GM12891 (cell line): Measurements from ENCODE around the gene RNF213.
A peak's percentile ranks its signal among the peaks of the same experiment; 100 is the strongest.

Source experiments
- DNase-seq: peaks from one replicate; pipeline ENCODE4 v3.0.0; 2011; ENCODE audit warnings: low spot score; ENCODE audit not compliant: insufficient read length
- FAIRE-seq: peaks from 2 replicates; lab custom pipeline; 2011; peaks lifted over from hg19 to GRCh38; lab: Jason Lieb, UNC
- PAX5 ChIP-seq: IDR thresholded peaks from 2 replicates; pipeline ENCODE4 v1.6.1; 2011; ENCODE audit warnings: low read length, moderate library complexity, mild to moderate bottlenecking; ENCODE audit not compliant: insufficient read depth, severe bottlenecking
- POLR2A ChIP-seq: IDR thresholded peaks from 2 replicates; pipeline ENCODE4 v1.6.1; 2011; ENCODE audit warnings: low read depth, low read length, control low read depth
- POLR2AphosphoS5 ChIP-seq: IDR thresholded peaks from 2 replicates; pipeline ENCODE4 v1.6.1; 2011; ENCODE audit warnings: low read depth, low read length, control low read depth
- POU2F2 ChIP-seq: IDR thresholded peaks from 2 replicates; pipeline ENCODE4 v1.6.1; 2011; ENCODE audit warnings: low read depth, mild to moderate bottlenecking, control low read depth, low read length, moderate library complexity
- SPI1 ChIP-seq: IDR thresholded peaks from 2 replicates; pipeline ENCODE4 v1.6.1; 2011; ENCODE audit warnings: low read depth, low read length, control low read depth
- TAF1 ChIP-seq: IDR thresholded peaks from 2 replicates; pipeline ENCODE4 v1.6.1; 2011; ENCODE audit warnings: low read depth, low read length, control low read depth

RNF213 gene

DNA sequence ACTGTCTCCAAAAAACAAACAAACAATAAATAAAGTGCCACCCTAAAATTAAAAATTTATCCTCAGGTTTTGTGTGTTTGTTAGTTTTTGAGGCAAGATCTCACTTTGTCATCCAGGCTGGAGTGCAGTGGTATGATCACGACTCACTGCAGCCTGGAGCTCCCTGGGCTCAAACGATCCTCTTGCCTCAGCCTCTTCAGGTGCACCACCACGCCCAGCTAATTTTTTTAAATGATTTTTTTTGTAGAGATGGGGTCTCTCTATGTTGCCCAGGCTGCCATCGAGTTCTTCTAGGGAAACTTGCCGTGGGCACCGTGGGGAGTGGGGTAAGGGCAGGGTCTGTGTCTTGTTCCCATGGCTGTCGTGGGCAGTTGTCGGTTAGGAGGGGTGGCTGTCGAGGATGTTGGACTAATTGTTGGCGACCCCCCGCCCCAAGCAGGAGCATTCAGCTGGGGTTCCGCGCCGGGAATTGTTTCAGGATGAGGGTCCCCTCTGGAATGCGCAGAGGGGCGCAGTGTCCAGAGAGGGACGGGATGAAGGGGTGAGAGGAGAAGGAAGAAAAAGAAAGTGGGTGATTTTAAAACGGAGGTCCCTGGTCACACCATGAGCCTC is 1.1 kb upstream of the RNF213 start:
- DNase-seq (no peak), FAIRE-seq (no peak)
- TF ChIP-seq TAF1 (no peak), POLR2A (no peak), PAX5 (no peak)

GRCh38 chr17:80260069-80260535 is 550 bp upstream of the RNF213 start:
- FAIRE-seq = no peak
- DNase-seq = peak; percentile 79
- no peak for TF ChIP-seq TAF1

- DNase-seq (no peak), FAIRE-seq (no peak)
- TF ChIP-seq TAF1 (no peak), POU2F2 (peak; percentile 34; the same call in 1 of the 2 replicates)
Measured at GRCh38 chr17:80261159-80261894, 675 bp downstream of the RNF213 start.

DNA sequence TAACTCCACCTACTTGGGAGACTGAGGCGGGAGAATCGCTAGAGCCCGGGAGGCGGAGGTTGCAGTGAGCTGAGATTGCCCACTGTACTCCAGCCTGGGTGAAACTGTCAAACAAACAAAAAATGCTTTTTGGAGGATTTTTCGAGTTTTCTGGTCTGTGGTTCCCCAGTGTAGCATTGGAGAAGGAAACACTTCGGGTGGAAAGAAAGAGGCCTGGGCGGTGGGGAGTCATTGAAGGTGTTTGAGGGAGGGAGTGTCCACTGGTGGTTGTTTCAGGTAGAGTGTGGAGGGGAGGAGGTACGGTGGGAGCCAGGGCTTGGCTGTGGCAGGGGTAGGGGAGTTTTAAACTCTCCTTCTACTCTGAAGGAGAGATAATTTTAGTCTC is 1.2 kb downstream of the RNF213 start:
- no peak for FAIRE-seq
- no peak for DNase-seq
- TF ChIP-seq POLR2AphosphoS5 (no peak), POU2F2 (no peak), TAF1 (no peak), SPI1 (no peak), PAX5 (no peak), POLR2A (no peak)

DNA sequence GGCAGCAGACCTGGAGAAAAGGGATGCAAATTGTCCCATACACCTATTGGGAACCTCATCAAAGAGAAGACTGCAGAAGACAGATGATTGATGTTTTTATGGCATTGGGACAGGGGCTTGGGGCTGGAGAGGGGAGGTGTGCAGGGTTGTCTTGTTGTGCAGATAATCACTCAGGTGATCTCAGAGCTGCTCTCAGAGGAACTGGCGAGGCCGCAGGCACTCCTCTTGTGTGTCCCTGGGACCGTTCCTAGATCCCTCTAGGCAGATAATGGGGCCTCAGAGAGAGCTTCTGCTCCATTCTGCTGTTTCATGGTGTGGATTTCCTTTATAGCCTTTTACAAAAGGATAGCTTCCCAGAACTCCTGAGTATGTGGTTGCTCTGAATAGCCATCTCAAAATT is 1.6 kb downstream of the RNF213 start:
- TF ChIP-seq SPI1 = no peak
- no peak for TF ChIP-seq POLR2A
- TF ChIP-seq TAF1 = no peak
- no peak for TF ChIP-seq PAX5
- TF ChIP-seq POU2F2 = no peak
- TF ChIP-seq POLR2AphosphoS5 = no peak
- FAIRE-seq = no peak
- DNase-seq = no peak

DNA sequence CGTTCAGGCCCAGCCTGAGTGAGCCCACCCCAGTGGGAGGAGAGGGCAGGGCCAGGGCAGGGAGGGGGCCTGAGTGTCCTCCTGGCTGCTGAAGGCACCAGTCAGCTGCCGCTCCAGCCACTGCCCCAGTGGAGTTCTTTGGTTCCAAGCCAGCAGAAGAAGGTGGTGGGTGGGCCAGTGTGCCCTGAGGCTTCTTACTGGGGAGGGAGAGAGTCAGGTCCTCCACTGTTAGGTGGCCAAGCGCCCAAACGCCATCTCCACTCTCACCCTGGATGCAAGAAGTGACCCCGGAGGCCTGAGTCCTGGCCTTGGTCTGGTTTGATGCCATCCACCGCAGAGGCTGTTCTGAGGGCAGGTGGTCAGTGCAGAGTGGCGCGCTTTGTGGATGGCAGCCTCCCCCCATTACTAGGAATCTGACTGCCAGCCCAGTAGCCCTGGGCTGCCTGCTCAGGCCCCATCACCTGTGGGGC is 2.2 kb downstream of the RNF213 start:
- FAIRE-seq (no peak), DNase-seq (no peak)
- TF ChIP-seq POLR2AphosphoS5 = no peak
- no peak for TF ChIP-seq TAF1
- TF ChIP-seq POLR2A = no peak
- TF ChIP-seq SPI1 = no peak
- TF ChIP-seq POU2F2 = no peak
- TF ChIP-seq PAX5 = no peak

DNA sequence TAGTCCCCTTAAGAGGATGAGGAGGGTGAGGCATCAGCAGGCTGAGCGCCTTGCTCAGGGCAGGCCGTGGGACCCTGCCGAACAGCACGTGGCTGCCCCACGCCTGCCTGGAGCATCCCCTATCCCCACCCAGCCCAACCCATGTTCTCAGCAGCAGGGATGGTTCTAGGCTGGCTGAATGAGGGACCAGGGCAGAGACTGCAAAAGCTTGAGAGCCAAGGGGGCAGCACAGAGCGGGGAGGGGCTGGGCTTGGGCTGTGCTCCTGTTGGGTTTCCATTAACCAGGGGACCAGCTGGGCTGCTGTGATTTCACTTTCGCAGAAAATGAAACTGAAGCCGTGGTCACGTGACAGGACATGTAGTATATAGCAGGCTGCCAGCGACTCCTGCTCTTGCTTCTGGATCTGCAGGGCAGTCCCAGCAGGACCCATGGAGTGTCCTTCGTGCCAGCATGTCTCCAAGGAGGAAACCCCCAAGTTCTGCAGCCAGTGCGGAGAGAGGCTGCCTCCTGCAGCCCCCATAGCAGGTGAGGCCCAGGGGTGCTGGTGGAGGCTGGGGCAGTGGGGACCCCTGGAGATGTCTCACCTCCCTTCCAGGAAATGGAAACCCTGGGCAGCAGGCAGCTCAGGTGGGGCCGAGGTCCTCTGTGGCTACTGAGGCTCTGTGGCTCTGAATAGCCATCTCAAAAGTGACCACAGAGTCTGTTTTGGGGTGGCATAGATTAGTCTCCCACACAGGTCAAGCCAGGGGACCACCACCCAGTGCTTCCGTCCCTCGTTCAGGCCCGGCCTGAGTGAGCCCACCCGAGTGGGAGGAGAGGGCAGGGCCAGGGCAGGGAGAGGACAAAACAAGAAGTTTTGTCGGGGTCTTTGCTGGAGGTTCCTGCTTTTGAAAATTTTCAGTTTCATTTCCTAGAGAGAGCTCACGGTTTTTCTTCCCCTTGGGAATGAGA is 2.9 kb downstream of the RNF213 start:
- FAIRE-seq = peak; percentile 95
- peak; percentile 80 for DNase-seq
- peak; percentile 68; the same call in 1 of the 2 replicates for TF ChIP-seq TAF1
- peak; percentile 79 for TF ChIP-seq POU2F2
- TF ChIP-seq SPI1 = no peak
- TF ChIP-seq POLR2AphosphoS5 = peak; percentile 97
- peak; percentile 97 for TF ChIP-seq POLR2A

- DNase-seq = no peak
- FAIRE-seq = peak; percentile 86
- TF ChIP-seq POLR2AphosphoS5 (0 out of 2 replicates have a peak, but pooled peaks have one; percentile 20), POLR2A (no peak)
Measured at GRCh38 chr17:80264205-80265075, 3.8 kb downstream of the RNF213 start.

DNA sequence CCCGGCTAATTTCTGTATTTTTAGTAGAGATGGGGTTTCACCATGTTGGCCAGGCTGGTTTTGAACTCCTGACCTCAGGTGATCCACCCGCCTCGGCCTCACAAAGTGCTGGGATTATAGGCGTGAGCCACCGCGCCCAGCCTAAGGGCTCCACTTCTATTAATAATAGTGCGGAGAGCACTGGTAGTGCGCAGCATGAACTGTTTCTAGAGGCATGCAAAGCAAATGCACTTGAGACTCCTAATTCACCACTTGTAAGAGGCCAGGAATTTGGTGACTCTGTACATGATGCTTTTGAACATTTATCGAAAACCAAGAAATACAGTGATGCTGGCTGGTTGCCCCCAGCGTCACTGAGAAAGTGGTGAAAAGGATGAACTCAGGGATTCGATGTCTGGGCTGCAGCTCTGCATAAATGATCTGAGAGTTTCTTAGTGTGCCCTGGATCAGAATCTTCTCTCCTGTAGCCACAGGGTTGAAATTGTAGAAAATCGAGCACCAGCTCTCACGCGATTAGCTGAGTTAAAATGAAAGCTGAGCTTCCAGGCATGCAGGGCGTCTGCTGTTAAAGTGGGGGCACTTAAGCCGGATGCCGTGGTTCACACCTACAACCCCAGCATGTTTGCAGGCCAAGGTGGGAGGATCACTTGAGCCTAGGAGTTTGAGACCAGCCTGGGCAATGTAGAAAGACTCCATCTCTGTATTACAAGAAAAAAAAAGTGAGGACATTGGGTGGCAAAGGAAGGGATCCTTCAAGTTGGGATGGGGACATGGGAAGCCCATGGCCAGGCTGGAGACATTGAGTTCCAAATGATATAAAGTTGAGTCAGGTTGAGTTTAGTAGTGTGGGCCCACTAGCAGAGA is 4.8 kb downstream of the RNF213 start:
- DNase-seq = no peak
- FAIRE-seq = peak; percentile 75
- TF ChIP-seq PAX5 = no peak
- no peak for TF ChIP-seq POLR2A
- TF ChIP-seq SPI1 = no peak
- no peak for TF ChIP-seq POU2F2
- TF ChIP-seq POLR2AphosphoS5 = no peak
- no peak for TF ChIP-seq TAF1
